Stimulated activated CD4-positive, alpha-beta T cell treated with anti-CD3 and anti-CD28 coated beads, Interleukin-15, amount 100 ng/mL, for 48 hours (primary cell): ENCODE measurements around the gene YPEL2.

ENCODE experiments used
- DNase-seq, 2 donors: peaks; one replicate each; pipeline ENCODE4 v3.0.0-alpha.2; 2020; ENCODE audit warnings: low read depth in 2 of 2

YPEL2 gene

GRCh38 chr17:59432657-59433056 is 101.2 kb downstream of the YPEL2 start:
- DNase-seq, result no peak

GRCh38 chr17:59433586-59433985 is 102.1 kb downstream of the YPEL2 start:
- DNase-seq, result no peak

- DNase-seq, result no peak
Observed at GRCh38 chr17:59434429-59434828, 103.0 kb downstream of the YPEL2 start.

- no peak for DNase-seq
Observed at GRCh38 chr17:59435238-59435637, 103.8 kb downstream of the YPEL2 start.

- no peak for DNase-seq
Observed at GRCh38 chr17:59436900-59437299, 105.4 kb downstream of the YPEL2 start.

- no peak for DNase-seq
Observed at GRCh38 chr17:59437791-59438281, 106.4 kb downstream of the YPEL2 start.

- DNase-seq, result no peak
Observed at GRCh38 chr17:59439262-59439661, 107.8 kb downstream of the YPEL2 start.

- DNase-seq, result no peak
Observed at GRCh38 chr17:59439741-59440211, 108.3 kb downstream of the YPEL2 start.

GRCh38 chr17:59440757-59441463 is 109.5 kb downstream of the YPEL2 start:
- DNase-seq, result peak; percentile 84 to 87

GRCh38 chr17:59441464-59442096 is 110.1 kb downstream of the YPEL2 start:
- no peak for DNase-seq

GRCh38 chr17:59443106-59443505 is 111.7 kb downstream of the YPEL2 start:
- DNase-seq, result no peak
